GM10847 (cell line): Measurements from ENCODE around the gene PHF14.

ENCODE experiments used
- POLR2A ChIP-seq: IDR thresholded peaks from 2 replicates; pipeline ENCODE4 v1.6.1; 2011; ENCODE audit not compliant: insufficient read length; ENCODE audit errors: extremely low read depth

Gene PHF14

DNA sequence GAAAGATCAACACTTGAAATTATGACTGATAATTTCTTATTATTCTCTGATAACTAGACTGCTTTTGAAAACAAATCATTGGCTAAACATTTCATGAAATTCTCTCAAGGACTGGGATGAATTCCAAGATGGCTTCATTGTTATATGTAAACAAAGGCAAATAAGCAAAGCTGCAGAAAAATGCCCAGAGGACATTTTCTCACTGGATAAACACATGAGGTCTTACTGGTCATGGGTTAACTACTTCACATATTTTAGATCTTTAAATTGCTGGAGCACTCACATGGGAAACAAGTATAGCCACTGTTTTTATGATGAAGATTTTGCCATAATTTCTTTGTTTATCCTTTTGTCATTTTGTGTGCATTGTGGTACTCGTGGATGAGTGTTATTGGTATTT lies 239.1 kb downstream of the PHF14 start:
- TF ChIP-seq POLR2A = no peak

DNA sequence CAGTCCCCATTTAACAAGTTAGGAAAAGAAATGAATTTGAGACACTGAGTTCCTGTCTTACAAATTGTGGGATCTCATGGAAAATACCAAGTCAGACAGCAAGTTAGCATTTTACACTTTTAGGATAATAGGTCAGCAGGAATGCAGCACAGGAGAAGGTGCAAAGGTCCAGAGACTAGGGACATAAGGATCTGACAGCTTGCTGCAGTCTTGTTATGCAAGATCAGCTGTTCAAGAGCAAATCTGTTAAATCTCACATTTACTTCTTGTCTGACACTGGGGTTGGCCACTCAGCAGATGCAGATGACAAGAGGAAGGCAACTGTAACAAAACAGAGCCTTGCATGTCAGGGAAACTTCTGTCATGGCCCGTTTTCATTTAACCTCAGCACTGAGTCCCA lies 239.6 kb downstream of the PHF14 start:
- TF ChIP-seq POLR2A = no peak

DNA sequence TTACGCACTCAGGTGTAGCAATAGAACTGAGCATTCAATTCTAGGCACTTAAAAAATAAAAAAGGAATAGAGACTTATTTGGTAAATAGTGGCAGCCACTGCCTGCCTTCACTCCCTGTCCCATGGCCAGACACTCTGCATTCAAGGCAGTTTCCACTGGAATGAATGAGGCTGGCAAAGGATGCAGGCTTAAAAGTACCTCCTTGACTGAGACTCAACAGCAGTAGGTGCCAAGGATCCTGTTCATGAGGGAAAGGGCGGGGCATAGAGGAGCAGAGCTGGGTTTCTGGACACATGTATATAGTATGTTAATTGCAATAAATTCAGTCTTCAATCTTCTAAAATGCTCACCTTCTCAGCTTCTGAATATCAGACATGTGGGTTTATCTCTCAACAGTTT lies 242.6 kb downstream of the PHF14 start:
- no peak for TF ChIP-seq POLR2A

DNA sequence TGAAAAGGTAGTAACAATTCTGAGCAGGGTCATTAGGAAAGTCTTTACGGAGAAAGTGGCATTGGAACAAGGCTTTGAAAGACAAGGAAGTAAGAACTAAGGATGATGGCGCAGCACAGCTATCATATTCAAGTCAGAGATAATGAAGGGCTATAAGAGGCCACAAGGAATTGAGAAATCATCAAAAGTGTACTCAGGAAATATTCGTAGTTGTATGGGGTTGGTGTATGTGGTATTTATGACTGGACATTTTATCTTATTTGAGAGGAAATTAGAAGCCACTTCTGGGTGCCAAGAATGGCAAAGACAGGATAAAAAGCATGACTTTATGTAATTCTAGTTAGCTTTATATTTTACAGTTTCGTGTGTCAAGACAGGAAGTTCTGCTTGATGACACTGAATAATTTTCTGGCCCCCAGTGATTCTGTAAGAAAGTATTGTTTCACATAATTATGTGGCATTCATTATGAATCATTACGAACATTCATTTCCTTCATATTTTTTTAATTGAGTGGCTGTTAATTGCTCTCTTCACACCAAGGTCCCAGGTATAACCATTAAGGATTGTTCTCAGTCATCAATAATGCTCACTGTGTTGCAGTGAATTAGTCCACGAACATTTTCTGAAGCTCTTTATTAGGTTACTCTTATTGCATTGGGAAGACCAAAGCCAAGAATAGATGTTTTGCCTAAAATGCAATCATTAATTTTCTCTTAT lies 244.3 kb downstream of the PHF14 start:
- TF ChIP-seq POLR2A = no peak
